SW480 (cell line): ENCODE results near the gene LRRC25.

Source experiments
- DNase-seq: peaks from one replicate; pipeline ENCODE4 v3.0.0-alpha.2; 2016; ENCODE audit warnings: low spot score

LRRC25 gene

DNA sequence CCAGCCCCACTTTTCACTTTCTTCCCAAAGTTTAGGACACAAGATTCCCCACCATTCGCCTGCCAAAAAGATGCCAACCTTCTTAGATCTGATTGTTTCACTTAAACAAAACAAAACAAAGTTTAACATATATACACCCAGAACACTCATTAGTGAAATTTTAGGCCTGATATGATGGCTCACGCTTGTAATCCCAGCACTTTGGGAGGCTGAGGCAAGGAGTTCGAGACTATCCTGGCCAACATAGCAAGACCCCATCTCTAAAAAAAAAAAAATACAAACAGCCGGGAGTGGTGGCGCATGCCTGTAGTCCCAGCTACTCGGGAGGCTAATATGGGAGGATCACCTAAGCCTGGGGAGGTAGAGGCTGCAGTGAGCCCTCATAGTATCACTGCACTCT, 52.1 kb downstream of the LRRC25 start:
- no peak for DNase-seq

GRCh38 chr19:18344582-18344950, 52.9 kb downstream of the LRRC25 start:
- DNase-seq, result no peak

GRCh38 chr19:18342090-18342632, 55.3 kb downstream of the LRRC25 start:
- DNase-seq, result no peak
